ENCODE results near the gene SMARCB1. TPM values are rescaled to one million over a fixed set of nuclear protein-coding genes. Genes with fewer than 3 reads are reported as not detected.

SMARCB1 gene
- total and polyA plus RNA-seq, 2 donors (not counting 1 experiment from before 2014, with no cell fraction given) = 179 to 190 TPM

GRCh38 chr22:23868580-23868979 lies 81.8 kb downstream of the SMARCB1 start:
- no peaks in the 10 kb centered on the region for H4K20me1 ChIP-seq (ENCODE audit: control insufficient read depth, insufficient read depth, low read length, poor library complexity, severe bottlenecking)
- peaks cover 6% of the 10 kb centered on the region for H3K79me2 ChIP-seq (ENCODE audit: control insufficient read depth, insufficient read depth, low read length)
- ChIA-PET POLR2A (no interaction called here), CTCF (interaction anchor here (0.9 to 1.2 kb wide), 2 partner anchors 9 to 21 kb away, joined by 3 to 4 read pairs; no protein-coding TSS in a partner anchor)
- H3K4me3 ChIP-seq (ENCODE audit: control extremely low read depth in 1 of 5, extremely low read depth in 1 of 5, insufficient read depth in 1 of 5, low read depth in 2 of 5, low read length in 4 of 5) = no peak overlapping the region
- H3K27ac ChIP-seq (ENCODE audit: low read length in 2 of 2) = no peak overlapping the region
- no peaks in the 10 kb centered on the region for H3K9me3 ChIP-seq (ENCODE audit: control extremely low read depth in 1 of 3, control insufficient read depth in 2 of 3, insufficient read depth in 1 of 3, low read length in 2 of 3)
- no peaks in the 10 kb centered on the region for H3K9me3 Mint-ChIP-seq (ENCODE audit: insufficient read depth)
- H3K4me1 ChIP-seq (ENCODE audit: control insufficient read depth in 2 of 2, insufficient read depth in 2 of 2, low read length in 2 of 2) = no peaks in the 10 kb centered on the region
- no peak overlapping the region for H3K9ac ChIP-seq (ENCODE audit: low read length)
- TF ChIP-seq CTCF (IDR thresholded peaks at IDR 0.05) (no peak), EZH2 (IDR thresholded peaks at IDR 0.05; ENCODE audit: borderline replicate concordance, insufficient read depth, low read depth, low read length, poor library complexity, severe bottlenecking) (no peak)
- no peaks in the 10 kb centered on the region for H3K27me3 ChIP-seq (replicated peaks in 1 of 4; ENCODE audit: control extremely low read depth in 1 of 4, control insufficient read depth in 3 of 4, insufficient read depth in 4 of 4, low read length in 3 of 4)
- DNase-seq (no peak), ATAC-seq (ENCODE audit: low read depth) (no peak)
- no peak overlapping the region for H3K4me3 Mint-ChIP-seq
- 100% methylated on average over 2 of the region's 4 CpGs for WGBS (ENCODE audit: insufficient coverage)
- H3K27ac Mint-ChIP-seq = no peak overlapping the region
- H3K4me2 ChIP-seq (replicated peaks; ENCODE audit: low read depth, low read length, poor library complexity, severe bottlenecking) = no peak overlapping the region
- no peak overlapping the region for H2AFZ ChIP-seq (ENCODE audit: insufficient read depth, low read depth, low read length, poor library complexity, severe bottlenecking)
- intact Hi-C loops (cut with micrococcal nuclease) = loop anchor here (10.0 kb wide), 1 partner anchor 86 kb away; no protein-coding TSS in a partner anchor
- no peaks in the 10 kb centered on the region for H3K4me1 Mint-ChIP-seq
- H3K27me3 Mint-ChIP-seq = no peaks in the 10 kb centered on the region
- H3K36me3 ChIP-seq (replicated peaks in 1 of 2; ENCODE audit: control extremely low read depth in 1 of 2, control insufficient read depth in 1 of 2, extremely low read depth in 1 of 2, insufficient read depth in 2 of 2, low read length in 1 of 2) = peaks cover 3 to 50% of the 10 kb centered on the region in 2 experiments

- CTCF ChIA-PET = no interaction called here
These were observed 88.1 kb downstream of the SMARCB1 start for GRCh38 chr22:23874871-23875270.

More at GRCh38 chr22:23874871-23875270, 88.1 kb downstream of the SMARCB1 start:
- H3K4me1 ChIP-seq (ENCODE audit: control insufficient read depth in 2 of 2, insufficient read depth in 2 of 2, low read length in 2 of 2) = no peaks in the 10 kb centered on the region
- H3K4me2 ChIP-seq (replicated peaks; ENCODE audit: low read depth, low read length, poor library complexity, severe bottlenecking) = no peak overlapping the region
- ATAC-seq (ENCODE audit: low read depth) (no peak), DNase-seq (no peak)
- Mint-ChIP-seq H3K4me1 (no peaks in the 10 kb centered on the region), H3K4me3 (no peak overlapping the region), H3K27ac (no peak overlapping the region), H3K9me3 (ENCODE audit: insufficient read depth) (no peaks in the 10 kb centered on the region), H3K27me3 (no peaks in the 10 kb centered on the region)
- no peak overlapping the region for H3K4me3 ChIP-seq (ENCODE audit: control extremely low read depth in 1 of 5, extremely low read depth in 1 of 5, insufficient read depth in 1 of 5, low read depth in 2 of 5, low read length in 4 of 5)
- no peaks in the 10 kb centered on the region for H3K27me3 ChIP-seq (replicated peaks in 1 of 4; ENCODE audit: control extremely low read depth in 1 of 4, control insufficient read depth in 3 of 4, insufficient read depth in 4 of 4, low read length in 3 of 4)
- H3K27ac ChIP-seq (ENCODE audit: low read length in 2 of 2) = no peak overlapping the region
- TF ChIP-seq EZH2 (IDR thresholded peaks at IDR 0.05; ENCODE audit: borderline replicate concordance, insufficient read depth, low read depth, low read length, poor library complexity, severe bottlenecking) (no peak), CTCF (IDR thresholded peaks at IDR 0.05) (no peak)
- WGBS (ENCODE audit: insufficient coverage) = no CpG with 5 or more reads among the region's 4 CpGs
- H3K79me2 ChIP-seq (ENCODE audit: control insufficient read depth, insufficient read depth, low read length) = no peaks in the 10 kb centered on the region
- H3K9me3 ChIP-seq (ENCODE audit: control extremely low read depth in 1 of 3, control insufficient read depth in 2 of 3, insufficient read depth in 1 of 3, low read length in 2 of 3) = no peaks in the 10 kb centered on the region
- H4K20me1 ChIP-seq (ENCODE audit: control insufficient read depth, insufficient read depth, low read length, poor library complexity, severe bottlenecking) = no peaks in the 10 kb centered on the region
- H2AFZ ChIP-seq (ENCODE audit: insufficient read depth, low read depth, low read length, poor library complexity, severe bottlenecking) = no peak overlapping the region
- intact Hi-C loops (cut with micrococcal nuclease) = no loop called here
- peaks cover 0 to 45% of the 10 kb centered on the region in 2 experiments for H3K36me3 ChIP-seq (replicated peaks in 1 of 2; ENCODE audit: control extremely low read depth in 1 of 2, control insufficient read depth in 1 of 2, extremely low read depth in 1 of 2, insufficient read depth in 2 of 2, low read length in 1 of 2)
- POLR2A ChIA-PET = no interaction called here
- no peak overlapping the region for H3K9ac ChIP-seq (ENCODE audit: low read length)
